GM04503 (cell line): ENCODE results near the gene LYVE1.
"Not testable (repeated sequence)": the region's sequence is repeated elsewhere in the genome, so short reads cannot be mapped to it uniquely, and the experiment has no call there.

Experiments used
- DNase-seq: peaks from one replicate; pipeline ENCODE4 v3.0.0-alpha.2; 2012; ENCODE audit warnings: low read depth

Gene LYVE1, protein sequence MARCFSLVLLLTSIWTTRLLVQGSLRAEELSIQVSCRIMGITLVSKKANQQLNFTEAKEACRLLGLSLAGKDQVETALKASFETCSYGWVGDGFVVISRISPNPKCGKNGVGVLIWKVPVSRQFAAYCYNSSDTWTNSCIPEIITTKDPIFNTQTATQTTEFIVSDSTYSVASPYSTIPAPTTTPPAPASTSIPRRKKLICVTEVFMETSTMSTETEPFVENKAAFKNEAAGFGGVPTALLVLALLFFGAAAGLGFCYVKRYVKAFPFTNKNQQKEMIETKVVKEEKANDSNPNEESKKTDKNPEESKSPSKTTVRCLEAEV

DNA sequence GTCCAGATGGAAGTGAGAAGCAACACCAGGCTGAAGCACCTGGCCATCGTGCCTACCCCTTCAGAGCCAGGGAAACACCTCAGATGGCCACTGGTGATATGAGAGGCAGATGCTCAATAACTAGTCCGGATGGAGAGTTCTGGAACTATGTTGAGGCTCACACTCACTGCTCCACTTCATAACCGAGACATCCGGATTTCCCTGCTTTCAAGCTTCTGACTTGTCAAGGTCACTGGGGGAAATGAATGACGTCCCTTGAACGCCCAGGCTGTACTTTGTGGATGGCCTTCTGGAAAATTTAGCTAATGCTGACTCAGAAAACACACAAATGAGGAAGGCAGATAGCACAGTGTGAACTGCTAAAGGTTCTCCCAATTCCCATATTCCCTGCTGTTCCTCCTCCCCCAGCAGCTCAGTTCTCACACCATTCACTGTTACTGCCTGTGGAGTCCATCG, at the start of gene LYVE1:
TSS of gene LYVE1 (minus strand) at position 180 of the 456 bp plus-strand sequence. CDS start at position 47, 133 bp downstream.
- DNase-seq, result no peak

DNA sequence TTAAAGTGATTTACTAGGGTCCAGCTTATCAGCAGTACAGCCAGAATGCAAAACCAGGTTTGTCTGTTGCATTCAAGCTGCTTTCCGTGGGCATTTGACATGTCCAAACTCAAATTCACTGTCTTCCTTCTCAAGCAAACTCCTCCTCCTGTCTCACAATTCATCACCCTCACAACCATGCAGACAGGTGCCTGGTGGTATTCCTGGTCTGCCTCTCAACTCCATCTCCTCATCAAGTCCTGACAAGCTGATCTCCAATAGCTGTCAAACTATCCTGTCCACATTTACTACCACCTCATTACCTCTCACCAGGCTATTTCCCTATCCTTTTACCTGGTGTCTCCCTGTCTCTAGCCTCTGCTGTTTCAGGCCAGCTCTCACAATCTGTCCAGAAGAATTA, 49.1 kb upstream of the LYVE1 start:
- DNase-seq, result no peak

DNA sequence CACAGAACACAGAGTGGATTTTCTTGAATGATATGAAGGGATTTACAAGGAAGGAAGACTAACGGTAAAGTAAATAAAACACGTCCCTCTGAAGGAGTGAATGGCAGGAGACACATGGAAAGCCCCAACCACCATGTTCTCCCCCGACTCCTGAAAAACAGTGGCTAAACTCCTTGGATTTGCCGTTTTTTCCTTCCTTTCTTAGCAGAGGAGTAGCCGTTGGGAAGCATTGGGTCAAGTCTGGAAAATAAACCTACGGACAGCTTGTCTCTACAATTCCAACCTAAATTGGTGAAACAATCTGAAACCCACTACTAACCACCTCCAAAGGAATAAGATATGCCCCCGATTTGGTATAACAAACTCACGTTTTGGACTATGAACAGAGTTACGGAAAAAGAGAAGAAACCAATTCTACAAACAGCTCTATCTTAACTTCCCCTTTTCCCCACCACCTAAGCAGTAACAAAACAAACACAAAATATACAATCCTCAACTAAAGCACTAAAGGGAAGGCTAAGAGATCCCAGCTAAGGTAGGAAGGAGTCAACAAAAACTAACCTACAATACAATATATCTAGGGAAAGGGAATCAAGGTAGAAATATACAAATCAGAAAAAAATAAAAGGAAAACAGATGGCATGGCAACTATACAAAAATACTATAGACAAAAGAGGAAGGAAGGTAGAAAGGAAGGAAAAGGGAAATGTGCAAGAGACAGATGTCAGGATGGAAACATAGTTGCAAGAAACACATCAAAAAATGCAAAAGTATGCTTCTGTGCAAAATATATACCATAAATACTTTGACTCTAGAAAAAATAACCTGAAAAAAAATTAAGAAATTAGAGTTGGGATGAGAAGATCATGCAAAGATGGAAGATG, 43.8 kb upstream of the LYVE1 start:
- DNase-seq, result no peak

DNA sequence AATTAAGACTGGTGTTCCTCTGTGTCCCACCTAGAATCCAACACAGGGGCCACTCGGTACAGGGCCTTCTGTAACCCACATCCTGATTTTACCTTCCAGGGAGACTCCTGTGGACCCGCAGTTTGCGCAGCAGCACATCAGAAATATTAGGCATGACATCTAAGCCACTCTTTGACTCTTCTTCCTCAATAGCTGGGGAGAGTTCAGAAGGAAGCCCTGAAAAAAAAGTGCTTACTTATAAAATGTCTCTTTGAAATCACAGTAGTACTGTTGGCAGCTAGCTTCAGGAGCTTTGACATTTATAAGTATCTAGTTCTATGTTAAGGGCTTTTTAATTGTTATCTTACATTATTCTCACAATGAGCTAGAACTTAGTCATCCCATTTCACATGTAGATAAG, 41.2 kb upstream of the LYVE1 start:
- no peak for DNase-seq

DNA sequence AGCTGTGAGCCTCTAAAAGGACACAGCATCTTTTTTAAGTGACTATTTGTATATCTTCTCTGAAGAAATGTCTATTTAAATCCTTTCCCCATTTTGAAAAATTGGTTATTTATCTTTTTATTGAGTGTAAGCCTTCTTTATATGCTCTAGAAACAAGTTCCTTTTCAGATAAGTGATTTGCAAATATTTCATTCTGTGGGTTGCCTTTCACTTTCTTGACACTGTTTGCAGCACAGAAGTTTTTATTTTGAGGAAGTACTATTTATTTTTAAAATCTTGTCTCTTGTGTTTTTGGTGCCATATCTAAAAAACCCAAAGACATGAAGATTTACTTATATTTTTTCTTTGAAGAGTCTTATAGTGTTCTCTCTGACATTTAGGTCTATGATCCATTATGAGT, 40.1 kb upstream of the LYVE1 start:
- DNase-seq, result no peak

DNA sequence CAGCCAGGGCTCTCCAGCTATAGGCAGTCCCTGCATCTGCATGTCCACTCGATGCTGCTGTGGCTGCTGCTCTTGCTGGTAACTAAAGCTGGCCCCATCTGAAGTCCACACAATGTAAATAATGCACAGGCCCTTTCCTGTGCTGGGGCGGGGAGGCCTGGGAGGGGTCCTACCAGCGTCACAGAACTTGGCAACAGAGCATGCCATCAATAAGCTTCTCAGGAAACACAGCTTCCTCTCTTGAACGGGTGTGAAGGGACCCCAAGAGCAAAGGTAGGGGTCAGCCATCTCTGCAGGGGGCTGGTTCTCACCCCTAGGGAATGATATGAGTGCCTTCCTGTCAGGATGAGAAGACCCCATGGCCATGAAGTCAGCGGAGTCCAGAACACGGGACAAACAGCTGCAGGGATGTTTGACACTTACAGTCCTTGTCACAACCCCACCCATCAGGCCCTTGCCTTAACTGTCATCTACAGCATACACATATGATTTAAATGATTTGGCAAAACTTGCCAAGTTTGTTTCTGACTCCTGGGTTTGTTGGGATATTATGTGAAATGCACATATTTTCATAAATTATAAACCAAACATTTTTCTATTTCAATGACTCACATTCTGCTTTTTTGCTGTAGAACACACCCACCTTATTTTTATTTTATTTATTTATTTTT, 39.1 kb upstream of the LYVE1 start:
- DNase-seq, result no peak

DNA sequence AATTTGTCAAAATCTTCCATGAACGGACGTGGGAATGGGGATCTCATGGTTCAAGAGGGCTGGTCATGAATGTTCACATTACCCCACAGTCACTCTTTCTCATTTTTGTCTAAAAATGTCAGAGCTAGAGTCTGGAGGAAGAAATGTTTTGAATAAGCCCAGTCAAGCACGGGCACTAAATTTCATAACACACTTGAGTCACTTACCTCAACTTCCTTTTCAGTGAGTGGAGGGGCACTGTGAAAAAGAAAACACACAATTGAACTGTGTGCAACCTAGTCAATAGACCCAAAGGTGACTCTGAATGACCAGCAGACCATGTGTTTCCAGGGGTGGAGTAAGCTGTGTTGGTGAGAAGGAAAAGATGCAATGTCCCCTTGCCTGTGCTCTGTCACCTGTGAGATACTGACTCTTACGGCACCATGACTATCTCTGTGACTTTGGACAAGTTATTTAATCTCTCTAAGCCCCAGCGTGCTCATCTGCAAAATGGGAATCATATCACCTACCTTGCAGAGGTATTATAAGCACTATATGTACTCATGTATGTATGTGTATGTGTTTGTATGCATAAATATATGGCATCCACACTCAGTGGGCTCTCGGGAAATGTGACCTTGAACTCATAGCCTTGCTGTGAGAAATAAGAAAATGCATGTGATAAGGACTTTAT, 38.2 kb upstream of the LYVE1 start:
- no peak for DNase-seq

DNA sequence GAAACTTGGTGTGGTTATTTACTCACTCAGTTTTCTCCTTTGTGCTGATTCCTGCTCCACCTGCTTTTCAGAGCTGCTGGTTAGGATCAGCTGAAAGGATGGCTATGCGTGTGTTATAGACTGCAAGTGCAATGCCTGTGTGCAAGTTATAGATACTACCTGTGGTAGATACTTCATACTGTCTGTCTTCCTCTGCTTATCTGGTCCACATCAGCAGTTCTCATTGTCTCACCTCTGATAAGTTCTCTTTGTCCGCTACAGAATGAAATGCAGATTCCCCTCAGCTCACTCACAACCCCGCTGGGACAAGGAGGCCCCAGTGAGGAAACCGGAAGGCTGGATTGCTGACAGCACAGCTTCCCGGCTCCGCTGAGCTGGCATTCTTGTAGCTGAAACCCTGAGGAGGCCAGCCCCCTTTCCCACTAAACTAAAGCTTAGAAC, 37.5 kb upstream of the LYVE1 start:
- no peak for DNase-seq

DNA sequence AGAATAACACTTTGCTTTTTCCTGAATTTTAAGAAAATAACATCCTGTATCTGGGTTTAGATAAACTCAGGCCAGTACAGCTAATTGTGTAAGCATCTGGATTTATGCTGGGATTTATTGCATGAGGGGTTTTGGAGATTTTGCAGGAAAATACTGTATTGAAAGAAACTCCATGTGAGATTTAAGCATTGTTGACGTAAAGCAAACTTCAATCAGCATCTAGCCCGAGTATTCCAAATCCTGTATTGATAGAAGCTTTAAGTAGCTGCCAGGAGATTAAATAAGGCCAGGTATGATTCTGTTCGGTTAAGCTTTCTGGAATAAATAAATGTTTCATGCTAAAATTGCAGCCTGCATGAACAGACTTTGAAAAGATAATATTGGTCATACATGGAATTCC, 36.3 kb upstream of the LYVE1 start:
- no peak for DNase-seq

DNA sequence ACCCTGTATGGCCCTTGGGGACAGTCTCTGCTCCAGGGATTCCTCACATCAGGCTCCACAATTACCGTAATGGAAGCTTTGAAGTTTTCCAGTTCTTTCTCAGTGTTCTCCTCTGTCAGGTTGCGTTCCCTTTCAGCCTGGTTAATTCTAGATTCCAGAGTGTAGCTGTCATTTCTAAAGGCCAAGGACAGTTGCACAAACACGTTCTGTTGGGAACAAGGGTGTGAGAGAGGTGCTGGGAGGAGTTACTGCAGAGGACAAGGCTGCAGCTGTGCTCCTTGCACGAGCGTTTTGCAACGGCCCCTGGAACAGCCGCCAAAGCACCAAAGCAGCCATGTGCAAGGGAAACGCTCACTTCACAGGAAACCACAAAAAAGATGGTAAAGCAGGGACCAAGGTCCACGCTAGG, 35.9 kb upstream of the LYVE1 start:
- no peak for DNase-seq

DNA sequence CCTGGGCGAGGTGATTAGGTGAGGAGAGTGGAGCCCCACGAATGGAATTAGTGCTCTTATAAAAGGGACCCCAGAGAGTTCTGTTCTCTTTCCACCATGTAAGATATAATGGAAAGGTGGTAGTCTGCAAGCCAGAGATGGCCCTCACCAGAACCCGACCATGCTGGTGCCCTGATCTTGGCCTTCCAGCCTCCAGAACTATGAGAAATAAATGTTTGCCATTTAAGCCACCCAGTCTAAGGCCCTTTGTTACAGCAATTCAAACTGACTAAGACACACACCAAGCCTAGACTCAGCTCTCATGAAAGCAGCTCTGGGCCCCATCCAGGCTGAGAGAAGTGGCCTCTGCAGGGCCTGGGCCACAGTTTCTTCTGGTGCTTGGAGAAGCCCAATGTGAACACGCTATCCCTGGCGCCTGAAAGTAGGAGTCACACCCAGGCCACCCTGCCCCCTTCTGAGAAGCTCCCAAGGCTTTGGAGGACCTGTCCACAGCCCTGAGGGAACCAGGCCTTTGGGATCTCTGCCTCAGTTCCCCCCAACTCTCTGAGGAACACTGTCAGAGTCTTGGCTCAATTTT, 35.3 kb upstream of the LYVE1 start:
- no peak for DNase-seq

DNA sequence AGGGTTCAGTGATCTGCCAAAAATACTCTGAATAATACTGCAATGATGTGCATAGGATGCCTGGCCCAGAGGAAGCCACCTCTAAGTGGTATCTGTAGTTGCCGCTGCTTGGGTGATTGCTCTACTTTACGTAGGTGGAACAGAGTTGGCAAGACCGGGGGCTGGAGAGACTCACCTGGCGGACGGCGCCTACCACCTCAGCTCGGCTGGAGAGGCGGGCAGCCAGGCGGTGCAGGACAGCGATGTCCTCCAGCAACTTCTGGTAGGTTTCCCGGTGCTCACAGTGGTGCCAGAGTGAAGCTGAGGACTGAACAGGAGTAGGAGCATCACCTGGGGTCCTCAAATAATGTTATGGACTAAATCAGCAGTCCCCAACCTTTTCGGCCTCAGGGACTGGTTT, 34.5 kb upstream of the LYVE1 start:
- DNase-seq, result no peak

DNA sequence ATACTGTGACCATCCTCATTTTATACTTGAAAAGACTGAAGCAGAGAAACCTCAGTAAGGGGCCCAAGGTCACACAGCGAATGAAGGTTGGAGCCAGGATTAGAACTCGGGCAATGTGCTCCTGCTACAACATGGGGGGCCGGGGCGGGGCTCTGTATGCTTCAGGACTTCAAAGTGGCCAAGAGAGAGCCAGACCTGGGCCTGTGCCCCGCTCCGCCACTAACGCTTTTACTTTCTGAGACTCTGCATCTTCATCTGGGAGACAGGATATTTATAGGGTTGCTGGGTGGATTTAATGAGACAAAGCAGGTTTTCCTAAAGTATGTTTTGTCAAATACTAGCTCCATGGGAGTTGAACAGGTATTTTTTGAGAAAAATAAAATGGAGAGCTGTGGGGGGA, 33.9 kb upstream of the LYVE1 start:
- DNase-seq, result no peak

DNA sequence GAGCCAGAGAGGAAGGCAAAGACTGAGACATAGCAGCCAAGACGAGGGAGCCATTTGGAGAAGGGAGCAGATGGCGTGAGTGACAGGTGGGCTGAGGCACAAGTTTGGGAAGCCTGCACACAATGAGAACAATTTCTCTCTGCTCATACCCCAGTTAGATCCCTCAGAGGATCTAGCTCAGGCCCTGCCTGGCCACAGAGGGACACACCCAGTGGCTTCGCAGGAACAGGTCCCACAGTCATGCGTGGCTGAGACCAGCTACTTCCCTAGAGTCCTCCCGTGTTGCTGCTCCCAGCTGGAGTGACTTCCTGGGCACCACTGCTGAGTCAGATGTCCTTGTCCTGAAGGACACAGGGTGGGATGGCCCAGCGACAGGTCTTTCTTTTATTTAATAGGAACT, 33.4 kb upstream of the LYVE1 start:
- no peak for DNase-seq

DNA sequence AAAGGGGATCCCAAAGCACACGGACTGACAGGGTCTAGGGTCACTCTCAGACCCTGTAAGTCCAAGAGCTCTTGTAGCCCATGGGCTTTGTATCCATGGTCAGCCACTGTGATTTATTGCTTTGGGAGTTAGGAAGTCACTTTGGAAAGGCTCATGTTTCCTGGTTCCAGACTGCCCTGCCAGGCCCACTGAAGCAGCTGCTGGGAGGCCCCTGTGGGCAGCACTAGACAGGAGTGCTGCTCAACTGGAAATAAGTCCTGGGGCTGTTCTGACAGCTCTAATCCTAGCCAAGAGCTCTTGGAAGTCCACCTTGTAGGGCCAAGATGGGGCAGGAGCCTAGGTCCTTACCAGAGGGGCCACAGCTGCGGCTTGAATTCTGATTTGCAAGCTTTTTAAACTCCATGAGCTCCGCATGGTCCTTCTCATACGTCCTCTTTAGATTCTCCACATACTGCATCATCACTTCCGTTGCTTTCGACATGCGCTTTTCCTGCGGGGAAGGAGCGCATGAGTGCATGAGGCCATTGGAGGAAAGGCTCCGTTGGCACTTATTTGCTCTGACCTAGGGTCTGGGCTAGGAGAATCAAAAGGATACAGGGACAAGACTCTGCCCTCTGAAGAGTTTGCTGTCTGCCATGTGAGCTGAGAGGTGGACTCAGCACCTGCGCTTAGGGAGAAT, 32.2 kb upstream of the LYVE1 start:
- DNase-seq, result no peak

DNA sequence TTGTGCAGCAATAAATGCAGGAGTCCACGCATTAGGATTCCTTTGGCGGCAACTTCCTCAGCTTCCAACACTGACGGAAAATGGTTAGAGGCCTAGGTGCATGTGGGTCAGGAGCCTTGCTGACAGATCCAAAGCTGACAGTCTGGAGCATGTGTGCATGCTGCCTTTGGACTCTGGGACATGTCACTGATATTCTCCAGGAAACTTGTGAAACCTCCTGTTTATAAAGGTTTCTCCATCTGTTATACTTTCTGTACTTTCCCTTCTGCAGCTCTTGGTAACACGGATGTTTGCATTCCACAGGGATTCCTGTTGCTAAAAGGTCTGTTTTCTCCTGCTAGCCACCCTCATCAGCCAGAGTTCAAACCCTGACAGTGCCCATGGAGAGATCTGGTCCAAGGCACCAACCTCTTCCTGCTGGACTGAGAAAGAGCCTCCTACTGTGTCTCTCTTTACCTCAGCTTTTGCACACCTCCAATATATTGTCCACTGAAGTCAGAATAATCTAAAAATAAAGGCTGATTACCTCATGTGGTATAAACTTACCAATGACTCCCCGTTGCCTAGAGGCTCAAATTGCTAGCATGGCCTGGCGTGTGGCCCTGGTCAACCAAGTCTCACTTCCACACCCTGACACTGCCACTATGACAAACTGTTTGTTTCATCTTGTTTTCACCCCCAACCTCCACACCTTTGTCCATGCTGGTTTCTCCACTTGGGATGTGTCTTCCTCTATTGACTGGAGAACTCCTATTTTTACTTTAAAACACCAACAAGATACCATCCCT, 31.1 kb upstream of the LYVE1 start:
- DNase-seq, result no peak

DNA sequence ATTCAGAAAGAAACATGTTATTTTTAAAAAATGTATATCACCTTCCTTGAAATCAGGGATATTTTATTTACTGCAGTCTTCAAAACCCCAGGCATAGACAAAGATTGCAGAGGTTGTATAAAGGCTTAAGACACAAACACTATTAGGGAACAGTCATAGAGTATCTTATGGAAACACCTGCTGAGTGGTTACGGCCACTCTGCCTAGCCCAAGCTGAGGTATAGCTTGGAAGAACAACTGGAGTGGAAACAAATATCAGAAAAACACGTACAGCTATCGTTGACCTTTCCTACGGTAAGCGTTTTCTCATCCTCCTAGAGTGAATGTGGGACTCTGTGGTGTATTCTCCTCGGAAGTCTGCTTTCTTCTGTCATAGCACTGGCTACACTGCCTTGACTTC, 30.4 kb upstream of the LYVE1 start:
- no peak for DNase-seq

DNA sequence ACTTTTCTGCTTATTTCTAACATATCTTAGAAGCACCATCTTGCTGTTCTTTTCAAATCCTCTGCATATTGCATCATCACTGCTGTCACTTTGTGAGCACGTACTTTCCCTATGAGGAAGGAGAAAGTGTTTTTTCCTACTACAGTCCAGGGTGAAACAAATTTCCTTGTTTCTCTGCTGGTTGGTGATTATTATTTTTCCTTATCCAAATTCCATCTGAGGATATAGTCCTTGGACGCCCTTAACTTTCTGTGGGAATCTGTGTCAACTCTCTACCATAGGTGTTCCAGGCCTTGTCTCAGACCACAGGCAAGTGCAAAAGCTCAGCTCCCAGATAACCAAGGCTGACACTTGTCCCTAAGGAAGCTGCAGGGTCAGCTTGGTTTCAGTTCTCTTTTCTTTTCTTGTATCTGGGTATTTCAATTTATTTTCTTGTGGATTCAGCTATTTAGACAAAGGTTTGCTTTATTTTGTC, 29.4 kb upstream of the LYVE1 start:
- no peak for DNase-seq

DNA sequence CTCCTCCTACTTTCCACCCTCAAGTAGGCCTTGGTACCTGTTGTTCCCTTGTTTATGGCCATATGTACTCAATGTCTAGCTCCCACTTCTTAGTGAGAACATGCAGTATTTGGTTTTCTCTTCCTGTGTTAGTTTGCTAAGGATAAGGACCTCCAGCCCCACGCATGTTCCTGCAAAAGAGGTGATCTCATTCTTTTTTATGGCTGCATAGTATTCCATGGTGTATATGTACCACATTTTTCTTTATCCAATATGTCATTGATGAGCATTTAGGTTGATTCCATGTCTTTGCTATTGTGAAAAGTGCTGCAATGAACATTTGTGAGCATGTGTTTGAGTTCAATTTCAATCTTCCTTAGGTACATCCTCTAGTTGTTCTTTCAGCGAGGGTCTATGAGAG, 27.4 kb upstream of the LYVE1 start:
- DNase-seq, result not testable (repeated sequence)

DNA sequence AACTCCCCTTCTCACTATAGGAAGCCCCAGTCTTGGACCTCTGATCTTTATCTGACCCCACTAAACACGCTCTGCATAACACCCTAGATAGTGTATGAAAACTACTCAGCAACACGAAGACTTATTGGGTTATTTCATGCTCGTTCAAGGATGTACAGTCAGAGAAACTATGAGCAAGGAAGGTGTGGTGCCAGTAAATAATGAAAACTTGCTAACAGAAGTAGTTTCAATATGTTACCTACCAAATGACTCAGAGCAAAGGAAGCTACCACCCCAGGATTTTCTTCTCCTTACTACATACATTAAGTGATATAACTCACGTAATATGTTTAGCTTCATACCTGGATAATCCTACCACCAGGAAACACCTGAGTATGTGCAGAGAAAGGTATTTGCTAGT, 25.9 kb upstream of the LYVE1 start:
- DNase-seq, result no peak
